SK-N-MC (cell line): ENCODE measurements around the gene CNOT1.

ENCODE experiments used
- EZH2 ChIP-seq: fragments of 200-600 bp; sonication (generic); IDR thresholded peaks from one replicate; pipeline ENCODE4 v1.6.1; 2017; ENCODE audit warnings: antibody characterized with exemption
- FOXP2 ChIP-seq: optimal IDR thresholded peaks from 2 replicates; pipeline ENCODE3; 2011; ENCODE audit warnings: mild to moderate bottlenecking, moderate library complexity; ENCODE audit not compliant: insufficient read depth; ENCODE audit errors: extremely low read length, control extremely low read depth
- POLR2AphosphoS5 ChIP-seq: IDR thresholded peaks from 2 replicates; pipeline ENCODE4 v1.6.1; 2012; ENCODE audit warnings: mild to moderate bottlenecking, low read depth, low read length, borderline replicate concordance

DNA sequence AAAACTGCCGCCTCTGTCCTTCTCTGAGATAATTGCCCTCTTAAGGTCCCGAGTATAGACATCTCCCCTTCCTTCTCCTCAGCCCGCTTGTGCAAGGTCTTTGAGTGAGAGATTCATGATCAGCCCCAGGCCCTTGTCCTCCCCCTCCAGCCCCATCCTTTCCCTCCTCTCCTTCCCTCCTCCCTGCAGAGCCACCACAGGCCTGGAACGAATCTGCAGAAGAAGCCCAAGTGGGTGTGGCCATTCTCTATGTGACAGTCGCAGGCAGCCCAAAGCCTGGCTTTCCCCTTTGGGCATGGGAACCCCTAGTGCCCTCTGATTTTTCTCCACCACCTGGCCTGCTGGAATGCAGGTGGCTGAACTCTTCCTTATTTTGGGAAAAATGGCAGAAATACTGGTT, 136.9 kb downstream of the CNOT1 start:
- no peak for TF ChIP-seq EZH2
- no peak for TF ChIP-seq POLR2AphosphoS5
- TF ChIP-seq FOXP2: no peak
